HG03457 (cell line): ENCODE results near the gene FSTL4.

Experiments
- ATAC-seq: cut with Tn5 transposase; IDR thresholded peaks from one replicate; pipeline ENCODE4 v1.9.1; 2021; ENCODE audit warnings: moderate number of reproducible peaks; ENCODE audit not compliant: unreplicated experiment

FSTL4 gene

DNA sequence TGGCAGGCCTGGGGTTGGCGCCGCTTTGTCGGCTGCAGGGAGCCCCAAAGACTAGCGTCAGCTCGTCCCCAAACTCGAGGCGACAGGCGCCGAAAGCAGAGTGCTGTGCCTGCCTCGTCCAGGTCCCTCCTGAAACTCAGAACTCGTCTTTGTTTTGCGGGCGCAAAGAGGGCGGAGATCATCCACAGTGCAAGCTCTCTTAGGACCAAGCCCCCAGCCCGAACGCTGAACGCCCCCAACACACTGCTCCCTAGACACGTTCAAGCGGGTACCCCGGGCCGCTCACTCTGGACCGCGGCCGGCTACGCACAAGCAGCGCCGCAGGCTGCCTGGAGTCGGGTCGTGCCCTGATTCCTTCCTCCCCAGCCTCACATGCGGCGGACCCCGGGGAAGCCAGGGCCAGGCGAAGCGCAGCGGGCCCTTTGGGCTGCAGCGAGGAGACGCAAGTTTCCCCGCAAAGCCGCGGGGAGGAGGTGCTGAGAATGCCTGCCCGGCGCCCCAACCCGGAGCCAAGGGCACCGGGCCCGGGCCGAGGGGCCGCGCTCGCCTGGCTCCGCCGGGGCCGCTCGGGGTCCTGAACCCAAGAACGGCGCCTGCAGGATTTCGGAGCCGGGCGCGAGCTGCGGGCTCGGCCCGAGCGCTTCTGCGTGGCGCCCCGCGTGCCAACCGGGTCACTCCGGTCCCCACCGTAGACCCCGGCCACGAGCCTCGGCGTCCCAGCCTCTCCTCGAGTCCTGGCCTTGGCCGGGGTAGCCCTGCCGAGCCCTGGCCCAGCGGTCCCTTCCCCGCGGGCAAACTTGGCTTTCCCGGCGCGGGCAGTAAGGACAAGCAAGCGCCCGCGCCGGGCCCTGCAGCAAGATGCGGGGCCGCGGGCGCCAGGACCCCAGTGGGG lies 738 bp downstream of the FSTL4 start:
- no peak for ATAC-seq

DNA sequence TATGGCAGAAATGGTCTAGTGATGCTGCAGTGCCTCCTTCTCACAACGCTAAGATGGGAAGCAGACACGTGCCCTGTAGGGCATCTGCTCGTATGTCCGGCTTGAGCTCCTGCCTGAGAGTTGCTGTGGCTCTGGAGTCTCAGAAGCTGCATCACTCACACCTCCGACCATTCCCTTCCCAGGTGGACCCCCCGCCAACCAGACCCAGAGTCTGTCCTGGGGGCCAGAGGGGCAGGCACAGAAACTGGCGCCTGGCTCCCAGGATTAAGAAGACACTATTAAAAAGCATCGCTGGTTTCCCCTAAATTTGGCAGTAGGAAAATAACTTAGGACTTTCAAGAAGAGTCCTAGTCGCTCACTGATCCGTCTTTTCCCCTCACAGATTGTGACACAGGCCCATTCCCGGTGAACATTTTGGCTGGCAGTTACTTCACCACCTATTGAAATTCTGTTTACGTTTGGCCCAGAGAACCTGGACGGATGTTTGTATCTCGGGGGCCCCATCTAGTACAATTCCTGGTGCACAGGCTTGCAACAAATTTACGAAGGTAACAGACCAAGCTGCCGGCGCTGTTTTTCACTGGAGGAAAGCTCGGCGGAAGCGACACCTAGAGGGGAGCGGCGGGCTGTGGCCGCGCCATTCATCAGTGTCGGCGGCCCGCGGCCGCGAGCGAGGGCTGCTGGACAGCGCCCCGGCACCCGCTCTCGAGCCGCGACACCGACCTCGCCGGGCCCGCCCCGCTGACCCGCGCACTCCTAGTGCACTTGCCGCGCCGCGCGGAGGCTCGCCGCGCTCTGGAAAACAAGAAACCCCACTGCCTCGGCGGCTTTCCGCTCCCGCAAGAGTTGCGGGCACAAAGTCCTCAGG lies 1.6 kb downstream of the FSTL4 start:
- ATAC-seq = no peak

DNA sequence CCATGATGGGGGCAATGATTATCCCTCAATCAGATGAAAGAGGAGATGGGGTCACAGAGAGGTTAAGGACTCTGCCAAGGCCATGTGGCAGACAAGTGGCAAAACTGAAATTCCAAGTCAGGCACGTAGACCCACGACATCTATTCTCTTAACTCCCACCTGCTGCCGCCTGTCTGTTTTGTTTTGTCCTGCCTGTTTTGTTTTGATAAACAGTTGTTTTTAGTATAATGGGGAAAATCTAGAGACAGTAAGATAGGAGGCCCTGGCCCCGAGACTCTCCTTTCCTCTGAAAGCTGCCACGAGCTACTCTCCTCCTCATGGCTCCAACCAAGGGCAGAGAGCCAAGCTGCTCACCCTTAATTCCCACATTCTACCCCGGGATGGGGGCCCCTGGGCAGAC lies 4.9 kb downstream of the FSTL4 start:
- ATAC-seq = no peak

DNA sequence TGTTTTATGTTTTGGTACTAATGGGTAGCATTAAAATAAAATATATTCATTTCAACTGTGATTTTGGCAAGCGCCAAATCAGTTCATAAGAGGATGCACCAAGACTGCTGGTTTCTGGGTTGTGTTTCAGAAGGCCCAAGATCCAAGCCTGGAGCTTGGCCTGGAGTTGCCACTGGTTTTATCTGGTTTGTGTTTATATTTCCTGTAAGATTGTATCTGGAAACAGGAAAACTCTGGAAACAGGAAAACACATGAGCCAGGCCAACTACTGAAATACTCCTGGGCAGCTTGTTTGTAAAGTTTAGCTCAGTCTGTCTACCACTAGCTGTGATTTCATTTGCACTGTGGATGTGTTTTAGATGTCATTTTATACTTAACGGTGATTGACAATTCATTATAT lies 5.5 kb downstream of the FSTL4 start:
- no peak for ATAC-seq

DNA sequence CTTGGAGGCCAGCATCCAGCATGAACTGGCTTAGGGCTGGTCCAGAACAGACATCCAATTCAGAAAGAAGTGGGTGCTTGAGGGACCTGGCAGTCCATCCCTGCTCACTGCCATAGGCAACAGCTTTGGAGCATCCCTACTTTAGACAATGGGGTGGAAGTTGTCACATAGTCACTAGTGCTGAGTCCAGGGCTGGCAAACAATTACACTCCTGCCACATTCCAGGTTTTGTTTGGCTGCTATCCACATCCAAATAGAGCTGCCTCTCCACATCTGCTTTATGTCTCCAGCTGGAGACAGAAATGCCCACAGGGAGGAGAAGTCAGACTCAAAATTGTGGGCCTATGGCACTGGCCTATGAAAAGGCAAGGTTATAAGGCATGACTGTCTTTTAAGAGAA lies 7.0 kb downstream of the FSTL4 start:
- ATAC-seq = no peak

DNA sequence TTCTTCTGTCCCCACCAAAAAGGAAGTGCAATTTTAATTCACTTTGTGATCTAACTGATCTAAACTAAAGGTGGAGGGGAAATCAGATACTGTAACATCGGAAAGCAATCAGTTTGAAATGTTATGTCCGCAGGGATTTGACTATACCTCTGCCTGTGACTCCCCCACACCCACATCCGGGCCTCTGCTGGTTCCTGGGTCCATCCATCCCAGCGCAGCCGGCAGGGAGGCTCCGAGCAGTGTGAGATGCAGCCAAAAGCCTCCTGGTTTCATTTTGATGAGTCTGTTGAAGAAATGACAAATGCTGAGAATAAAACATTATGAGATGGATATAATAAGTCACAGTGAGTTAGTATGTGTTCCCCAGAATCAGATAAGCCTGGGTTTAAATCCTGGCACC lies 8.6 kb downstream of the FSTL4 start:
- ATAC-seq = no peak

DNA sequence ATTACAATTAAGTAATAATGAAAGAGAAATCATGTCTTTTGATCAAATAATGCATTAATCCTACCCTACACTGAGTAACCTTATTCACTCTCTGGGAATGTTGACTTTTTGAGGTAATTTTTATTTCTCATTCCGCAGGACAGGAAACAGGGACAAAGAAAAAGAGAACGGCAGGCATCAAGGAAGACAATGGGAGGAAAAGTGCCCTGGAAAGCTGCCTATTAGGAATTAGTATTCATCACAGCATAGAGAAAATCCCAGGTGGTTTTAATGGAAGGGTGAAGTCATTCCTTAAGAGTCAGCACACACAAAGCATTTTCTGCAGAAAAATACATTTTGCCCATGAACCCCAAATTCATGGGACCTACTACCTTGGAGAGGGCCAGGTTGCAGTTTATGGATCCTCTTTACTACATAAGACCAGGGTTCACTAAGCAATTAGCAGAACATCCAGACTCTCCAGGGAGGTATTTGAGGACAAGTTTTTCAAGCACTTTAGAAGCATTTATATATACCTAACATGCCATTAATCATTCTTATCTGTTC lies 9.4 kb downstream of the FSTL4 start:
- ATAC-seq = no peak

DNA sequence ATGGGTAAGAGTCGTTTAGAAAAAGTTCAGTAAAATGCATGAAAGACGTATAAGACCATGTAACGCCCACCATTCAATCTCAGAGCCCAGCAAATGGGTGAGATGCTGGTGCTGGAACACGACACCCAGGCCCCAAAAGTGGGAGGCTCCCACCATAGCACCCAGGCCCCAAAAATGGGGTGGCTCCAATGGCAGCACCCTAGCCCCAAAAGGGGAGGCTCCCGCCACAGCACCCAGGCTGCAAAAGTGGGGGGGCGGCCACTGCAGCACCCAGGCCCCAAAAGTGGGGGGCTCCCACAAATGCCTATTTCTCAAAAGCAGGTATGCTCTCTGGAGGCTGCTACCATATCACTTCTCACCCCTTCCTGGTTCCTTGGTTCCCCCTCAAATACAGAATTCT lies 12.7 kb downstream of the FSTL4 start:
- no peak for ATAC-seq

DNA sequence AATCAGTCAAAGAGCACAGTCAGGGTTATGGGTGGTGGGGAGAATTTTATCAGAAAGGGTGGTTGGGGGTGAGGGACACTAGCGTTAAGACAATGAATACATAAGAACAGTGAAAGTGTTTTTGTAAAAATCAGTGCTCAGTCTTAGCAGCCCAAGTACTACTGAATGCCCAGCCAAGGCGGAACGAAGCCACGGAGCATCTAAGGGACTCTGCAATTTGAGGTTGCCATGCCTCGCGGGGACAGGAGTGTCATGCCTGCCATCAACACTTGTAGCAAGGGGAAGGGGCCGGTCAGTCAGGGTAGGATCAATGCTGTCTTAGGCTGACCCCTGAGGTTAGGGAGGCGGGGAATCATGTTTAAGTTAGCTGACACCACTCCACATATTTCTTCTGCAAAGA lies 13.3 kb downstream of the FSTL4 start:
- no peak for ATAC-seq

DNA sequence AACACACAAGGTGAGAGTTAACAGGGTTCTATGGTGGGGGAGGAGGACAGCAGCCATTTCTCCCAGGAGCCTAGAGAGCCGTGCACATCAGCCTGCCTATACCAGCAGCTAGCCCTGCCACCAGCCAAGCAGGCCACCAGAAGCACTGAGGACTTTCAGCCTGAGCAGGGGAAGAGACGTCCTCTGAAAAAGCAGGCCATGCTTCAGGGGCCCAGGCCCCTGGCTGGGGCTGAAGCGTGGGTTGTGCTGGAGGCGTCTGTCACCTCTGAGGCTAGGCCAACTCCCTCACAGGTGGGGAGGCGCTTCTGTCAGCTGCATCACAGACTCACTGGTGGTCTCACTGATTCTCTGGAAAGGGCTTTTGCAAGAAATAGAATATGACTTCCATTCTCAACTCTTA lies 16.3 kb downstream of the FSTL4 start:
- no peak for ATAC-seq

DNA sequence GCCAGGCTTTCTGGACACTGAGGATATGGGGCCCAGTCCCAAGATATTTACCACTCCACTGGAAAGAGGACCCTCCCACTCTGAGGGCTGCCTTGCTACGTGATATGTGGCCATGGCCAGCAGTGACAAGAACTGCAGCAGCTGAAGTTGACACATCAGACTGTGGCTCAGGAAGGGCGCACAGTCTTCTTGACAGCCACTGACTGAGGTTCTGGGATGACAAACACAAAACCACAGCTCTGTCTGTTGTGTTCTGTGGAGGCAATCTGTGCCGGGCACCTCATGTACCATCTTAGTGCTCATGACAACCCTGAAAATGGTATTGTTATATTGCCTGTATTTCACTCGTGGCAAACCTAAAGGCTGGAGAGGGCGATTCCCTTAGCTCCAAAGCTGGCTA lies 16.9 kb downstream of the FSTL4 start:
- ATAC-seq = no peak

DNA sequence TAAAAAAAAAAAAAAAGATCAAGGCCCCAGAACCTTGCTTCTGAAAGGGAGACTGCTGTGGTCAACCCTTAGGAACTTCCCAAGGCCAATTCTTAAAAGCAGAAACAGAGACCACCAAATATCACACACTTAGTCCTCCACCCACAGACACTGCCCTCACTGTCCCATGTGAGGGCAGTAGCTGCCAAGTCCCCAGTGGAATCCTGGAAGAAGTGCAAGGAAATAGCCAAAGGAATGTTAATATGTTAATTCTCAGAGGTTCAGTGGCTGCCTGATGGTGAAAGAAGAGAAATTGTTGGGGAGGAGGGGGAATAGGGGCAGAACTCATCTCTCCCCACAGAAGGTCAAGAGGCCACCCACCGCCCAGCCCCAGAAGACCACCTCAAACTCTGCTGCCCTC lies 23.1 kb downstream of the FSTL4 start:
- no peak for ATAC-seq

DNA sequence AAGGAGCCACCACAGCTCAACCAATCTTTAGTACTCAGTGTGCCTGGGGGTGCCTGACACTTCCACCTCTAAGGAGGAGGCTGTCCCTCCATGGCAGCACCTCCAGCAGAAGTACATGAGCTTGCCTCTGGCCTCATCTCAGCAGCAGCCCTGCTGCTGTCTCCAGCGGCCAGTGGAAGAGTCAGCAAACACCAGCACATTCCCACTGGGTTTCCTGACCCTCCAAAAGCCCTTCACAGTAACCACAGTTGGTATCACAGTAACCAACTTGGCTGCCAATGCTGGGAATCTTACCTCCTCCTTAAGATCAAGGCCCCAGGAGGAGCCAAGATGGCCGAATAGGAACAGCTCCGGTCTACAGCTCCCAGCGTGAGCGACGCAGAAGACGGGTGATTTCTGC lies 29.4 kb downstream of the FSTL4 start:
- no peak for ATAC-seq

DNA sequence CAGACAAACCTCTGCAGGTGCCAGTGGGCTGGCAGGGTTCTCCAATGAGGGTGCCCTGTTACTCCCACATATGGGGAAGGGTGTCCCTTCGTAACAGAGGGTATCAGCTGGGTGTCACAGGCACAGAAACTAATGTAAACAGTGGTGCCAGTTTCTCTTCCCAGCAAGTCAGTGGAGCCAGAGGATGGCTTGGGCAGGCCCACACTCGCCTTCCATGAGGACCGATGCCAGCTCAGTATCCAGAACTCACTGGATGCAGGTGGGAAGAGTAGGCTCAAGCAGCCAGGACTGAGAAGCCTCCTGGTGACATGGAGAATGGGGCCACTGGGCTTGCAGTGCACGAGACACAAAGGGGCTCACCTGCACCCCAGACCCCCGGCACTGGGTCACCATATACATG lies 30.4 kb downstream of the FSTL4 start:
- ATAC-seq = no peak

DNA sequence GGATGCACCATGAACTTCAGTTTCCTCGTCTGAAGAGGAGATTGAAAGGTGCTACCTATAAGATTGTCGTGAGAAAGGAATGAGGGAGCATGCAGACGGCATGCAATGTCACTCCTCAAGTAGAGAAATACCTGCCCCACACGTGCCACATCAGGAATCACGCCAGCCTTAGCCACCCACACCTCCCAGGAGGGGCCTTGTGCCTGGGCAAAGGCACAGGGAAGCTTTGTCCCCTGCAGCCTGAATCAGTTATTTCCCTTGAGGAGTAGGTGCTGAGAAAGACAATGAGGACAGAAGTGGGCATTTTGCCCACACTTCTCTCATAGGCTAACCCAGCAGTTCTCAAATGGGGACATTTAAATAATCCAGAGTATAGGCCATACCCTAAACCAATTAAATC lies 31.0 kb downstream of the FSTL4 start:
- ATAC-seq = no peak

DNA sequence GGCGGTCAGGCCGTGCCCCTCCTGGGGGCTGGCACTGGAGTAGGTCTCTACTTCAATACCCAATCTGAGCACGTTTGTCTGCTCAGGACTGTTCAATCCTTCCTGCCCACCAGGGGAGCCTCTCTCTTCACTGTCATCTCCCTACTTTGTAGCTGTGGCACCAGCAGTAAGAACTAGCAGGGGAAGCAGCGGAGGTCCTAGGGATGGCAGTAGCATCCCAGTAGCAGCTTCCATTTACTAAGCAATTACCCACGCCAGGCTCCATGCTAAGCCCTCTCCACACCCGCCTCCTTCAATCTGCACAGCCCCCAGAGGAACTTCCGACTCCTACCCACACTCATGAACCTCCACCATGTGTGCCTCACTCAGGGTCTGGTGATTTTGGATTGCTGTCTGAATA lies 31.7 kb downstream of the FSTL4 start:
- no peak for ATAC-seq

DNA sequence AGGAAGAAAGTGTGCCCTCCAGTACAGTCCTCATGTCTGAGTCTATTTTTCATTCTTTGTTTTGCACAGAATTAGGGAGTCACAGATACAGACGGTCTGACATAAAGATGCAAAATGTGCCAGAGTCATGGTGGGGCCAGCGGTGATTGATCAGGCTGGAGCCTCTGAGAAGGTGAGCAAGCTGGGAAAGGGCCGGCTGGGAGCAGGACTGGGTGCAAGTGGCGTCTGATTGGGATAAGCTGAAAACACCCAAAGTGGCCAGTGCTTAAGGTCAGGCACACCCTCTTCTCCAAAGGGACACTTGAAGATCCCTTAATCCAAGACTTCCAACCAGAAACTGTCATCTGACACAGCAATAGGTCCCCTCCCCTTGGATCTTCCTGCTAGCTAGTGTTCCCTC lies 32.6 kb downstream of the FSTL4 start:
- no peak for ATAC-seq

DNA sequence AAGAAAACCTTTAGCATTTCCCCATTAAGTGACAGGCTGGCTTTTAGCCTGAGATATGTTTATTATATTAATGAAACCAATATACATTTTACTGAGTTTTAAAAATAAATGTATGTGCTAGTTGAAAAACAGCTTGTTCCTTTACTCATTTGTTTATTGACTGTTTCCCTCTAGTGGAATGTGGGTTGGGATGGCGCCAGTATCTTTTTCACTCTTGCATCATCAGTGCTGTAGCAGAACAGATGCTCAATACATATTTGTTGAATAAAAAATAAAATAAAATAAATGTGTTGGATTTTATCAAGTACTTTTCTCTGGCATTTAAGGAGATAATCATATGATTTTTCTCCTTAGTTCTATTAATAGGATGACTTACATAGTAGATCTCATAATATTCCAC lies 43.0 kb downstream of the FSTL4 start:
- no peak for ATAC-seq

DNA sequence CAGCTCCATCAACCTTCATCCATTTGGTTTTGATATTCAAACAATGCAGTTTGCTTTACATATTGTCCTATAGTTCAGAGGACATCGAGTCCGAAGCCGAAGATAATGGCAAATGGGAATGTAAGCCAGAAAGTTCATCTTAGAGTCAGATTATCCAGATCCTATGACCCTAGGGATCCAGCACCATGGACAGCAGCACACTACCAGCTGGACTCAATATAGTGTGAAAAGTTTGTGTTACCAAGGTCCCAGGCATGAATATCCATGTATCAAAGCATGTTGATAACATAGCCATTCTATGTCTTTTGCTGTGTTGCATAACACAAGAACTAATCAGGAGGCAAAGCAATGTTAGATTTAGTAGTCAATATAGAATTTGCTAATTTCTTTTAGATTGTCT lies 46.3 kb downstream of the FSTL4 start:
- ATAC-seq = no peak

DNA sequence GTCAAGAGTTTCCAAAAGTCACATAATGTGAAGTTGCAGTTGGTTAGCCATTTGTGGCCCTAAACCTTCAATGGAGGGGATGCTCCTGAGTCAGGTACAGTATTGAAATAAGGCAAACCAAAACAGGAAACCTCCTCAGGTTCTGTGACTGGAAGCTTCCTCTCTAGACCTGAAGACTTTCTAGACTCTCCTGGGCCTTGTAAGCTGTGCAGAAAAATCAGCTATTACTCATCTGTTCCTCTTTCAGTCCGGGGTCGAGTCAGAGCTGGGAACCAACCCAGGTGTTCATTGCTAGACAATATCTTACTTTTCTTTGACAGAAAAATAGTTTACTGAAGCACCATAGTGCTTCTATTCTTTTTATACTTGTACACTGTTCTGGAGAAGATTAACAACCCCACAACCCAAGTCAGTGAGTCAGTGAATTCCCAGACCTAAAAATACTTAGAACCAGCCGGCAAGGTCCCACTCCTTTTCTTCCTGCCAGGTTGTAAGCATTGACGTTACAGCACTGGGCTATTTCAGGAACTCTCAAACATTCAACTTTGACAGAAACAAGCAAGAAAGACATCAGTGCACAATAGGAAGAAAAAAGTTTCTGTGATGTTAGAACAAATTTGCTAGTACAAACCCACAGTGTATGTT lies 47.3 kb downstream of the FSTL4 start:
- no peak for ATAC-seq

DNA sequence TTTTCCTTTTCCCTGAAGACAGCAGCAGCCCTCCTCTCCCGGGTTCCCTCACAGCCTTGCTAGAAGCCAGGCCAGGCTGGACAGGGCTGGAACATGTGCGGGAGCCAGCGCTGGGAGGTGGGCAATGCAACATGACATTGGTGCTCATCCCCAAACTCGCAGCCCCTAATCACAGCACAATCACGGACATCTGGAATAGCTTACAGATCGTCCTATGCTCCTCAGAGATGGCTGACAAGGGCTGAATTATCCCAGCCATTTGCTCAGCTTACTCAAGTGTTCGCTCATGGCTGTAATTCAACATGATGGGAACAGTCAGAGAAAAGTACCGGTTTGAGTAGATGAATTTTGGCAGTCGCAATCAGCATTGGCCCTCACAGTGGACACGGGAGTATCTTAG lies 49.8 kb downstream of the FSTL4 start:
- ATAC-seq = no peak
